HG02571 (cell line): ENCODE measurements around the gene PCP4.
"Not testable (repeated sequence)": the region's sequence is repeated elsewhere in the genome, so short reads cannot be mapped to it uniquely, and the experiment has no call there.

Experiments
- ATAC-seq: cut with Tn5 transposase; IDR thresholded peaks from one replicate; pipeline ENCODE4 v1.9.1; 2021; ENCODE audit warnings: mild to moderate bottlenecking, moderate library complexity; ENCODE audit not compliant: unreplicated experiment

PCP4 gene

DNA sequence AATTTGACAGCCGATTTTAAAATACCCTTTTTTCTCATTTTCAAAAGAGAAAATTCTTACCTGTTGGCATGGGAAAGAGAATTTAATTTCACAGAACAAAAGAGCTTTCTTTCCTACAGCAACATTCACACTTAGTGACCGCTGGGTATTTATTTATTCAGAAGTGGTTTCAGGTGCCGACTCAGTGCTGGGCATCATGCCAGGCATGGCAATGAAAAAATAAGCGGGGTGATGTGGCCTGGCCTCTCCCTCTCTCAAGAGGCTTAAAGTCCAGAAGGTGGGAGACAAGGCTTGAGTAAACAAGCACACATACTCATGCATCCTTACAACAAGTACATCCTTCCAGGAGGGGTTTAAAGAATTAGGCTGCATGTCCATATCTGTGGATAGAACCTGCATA lies 4.1 kb upstream of the PCP4 start:
- ATAC-seq = no peak

GRCh38 chr21:39866093-39866492 lies 1.1 kb upstream of the PCP4 start:
- ATAC-seq = no peak

GRCh38 chr21:39869141-39869818 lies 2.0 kb downstream of the PCP4 start:
- no peak for ATAC-seq

DNA sequence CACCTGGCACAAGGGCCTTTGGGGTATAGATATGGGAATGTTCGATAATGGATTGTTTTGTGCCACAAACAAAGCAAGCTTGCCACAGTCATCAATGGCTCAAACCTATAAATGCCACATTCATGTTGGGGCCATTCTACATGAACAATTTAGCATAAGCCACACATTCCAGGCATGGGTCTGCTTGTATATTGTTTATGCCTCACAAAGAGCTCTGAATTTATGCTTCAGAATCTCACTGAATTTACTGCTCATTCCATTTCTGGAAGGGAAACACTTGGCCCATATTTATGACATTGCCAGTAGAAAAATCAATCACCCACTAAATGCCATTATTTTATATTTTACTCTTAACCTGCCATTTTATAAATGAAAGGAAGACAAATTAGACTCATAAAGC lies 6.4 kb downstream of the PCP4 start:
- no peak for ATAC-seq

- ATAC-seq = no peak
Measured at GRCh38 chr21:39874206-39874605, 7.0 kb downstream of the PCP4 start.

DNA sequence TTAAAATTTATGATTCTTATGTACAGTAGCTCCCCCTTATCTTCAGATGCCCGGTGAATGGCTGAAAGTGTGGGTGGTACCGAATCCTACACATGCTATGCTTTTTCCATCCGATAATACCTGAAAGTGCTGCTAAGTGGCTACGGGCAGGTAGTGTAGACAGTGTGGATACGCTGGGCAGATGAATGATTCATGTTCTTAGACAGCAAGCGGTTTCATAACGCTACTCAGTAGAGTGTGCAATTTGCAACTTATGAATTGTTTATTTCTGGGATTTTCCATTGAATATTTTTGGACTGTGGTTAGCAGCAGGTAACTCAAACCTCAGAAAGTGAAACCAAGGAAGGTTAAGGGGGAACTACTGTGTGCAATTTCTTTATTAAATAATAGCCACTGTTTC lies 7.5 kb downstream of the PCP4 start:
- no peak for ATAC-seq

DNA sequence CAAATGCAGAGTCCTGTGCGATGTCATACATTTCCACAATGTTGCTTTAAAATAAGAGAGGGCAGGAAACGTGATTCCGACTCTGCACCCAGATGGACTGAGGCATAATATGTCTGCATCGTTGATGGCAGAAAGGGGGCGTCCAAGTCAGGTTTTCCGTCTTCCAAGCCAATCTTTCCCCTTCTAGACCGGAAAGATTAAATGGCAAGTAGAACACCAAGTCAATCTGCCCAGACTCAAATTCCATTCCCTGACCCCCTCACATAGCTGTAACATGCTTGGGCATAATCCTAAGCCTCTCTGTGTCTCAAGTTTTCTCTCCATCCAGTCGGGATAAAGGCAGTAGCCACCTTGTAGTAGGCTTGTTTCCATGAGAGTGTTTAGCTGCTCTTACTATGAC lies 14.4 kb downstream of the PCP4 start:
- no peak for ATAC-seq

DNA sequence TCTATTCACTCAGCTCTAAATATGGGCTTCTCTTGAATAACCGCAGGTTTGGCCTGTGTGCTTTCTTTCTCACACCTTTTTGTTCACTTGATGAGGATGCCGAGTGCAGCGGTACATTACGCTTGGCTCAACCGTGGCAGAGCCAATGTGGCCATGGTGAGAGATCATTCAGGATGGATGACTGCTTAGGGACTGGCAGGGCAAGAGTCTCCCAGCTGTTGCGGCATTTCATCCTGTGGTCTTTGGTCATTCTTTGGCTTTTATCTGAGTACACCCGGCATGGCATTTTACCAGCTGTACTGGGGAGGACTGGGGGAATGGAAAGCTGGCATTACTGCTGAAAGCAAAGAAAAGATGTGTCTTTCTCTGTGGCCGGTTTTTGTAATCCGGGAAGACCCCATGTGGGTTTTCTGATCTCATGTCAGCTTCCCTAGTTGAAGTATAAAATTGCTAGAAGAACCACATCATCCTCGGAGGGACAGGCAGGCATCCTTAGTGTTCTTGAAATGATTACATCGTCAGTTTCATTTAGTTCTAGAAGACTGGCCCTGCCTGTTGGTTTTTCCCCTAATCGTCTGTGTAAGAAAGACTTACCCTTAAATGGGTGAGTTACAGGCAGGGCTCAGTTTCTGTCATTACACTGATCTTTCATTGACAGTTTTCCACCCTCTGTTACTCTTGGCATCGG lies 15.1 kb downstream of the PCP4 start:
- ATAC-seq = no peak

DNA sequence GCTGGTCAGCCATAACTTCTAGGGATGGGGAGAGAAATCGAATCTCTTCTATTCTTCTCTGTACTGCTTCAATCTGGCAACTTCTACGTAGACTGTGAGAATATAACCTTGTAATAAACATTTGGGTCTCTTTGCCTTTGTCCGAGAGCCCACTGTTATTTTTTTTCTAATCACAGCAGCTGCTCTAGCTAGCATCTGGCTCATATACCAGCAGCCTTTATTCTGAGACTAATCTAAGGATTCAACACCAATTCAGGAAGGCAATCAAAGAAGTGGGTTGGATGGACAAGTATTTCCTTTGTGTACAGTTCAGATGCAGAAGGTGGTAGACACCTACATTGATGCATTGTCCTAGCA lies 15.6 kb downstream of the PCP4 start:
- no peak for ATAC-seq

DNA sequence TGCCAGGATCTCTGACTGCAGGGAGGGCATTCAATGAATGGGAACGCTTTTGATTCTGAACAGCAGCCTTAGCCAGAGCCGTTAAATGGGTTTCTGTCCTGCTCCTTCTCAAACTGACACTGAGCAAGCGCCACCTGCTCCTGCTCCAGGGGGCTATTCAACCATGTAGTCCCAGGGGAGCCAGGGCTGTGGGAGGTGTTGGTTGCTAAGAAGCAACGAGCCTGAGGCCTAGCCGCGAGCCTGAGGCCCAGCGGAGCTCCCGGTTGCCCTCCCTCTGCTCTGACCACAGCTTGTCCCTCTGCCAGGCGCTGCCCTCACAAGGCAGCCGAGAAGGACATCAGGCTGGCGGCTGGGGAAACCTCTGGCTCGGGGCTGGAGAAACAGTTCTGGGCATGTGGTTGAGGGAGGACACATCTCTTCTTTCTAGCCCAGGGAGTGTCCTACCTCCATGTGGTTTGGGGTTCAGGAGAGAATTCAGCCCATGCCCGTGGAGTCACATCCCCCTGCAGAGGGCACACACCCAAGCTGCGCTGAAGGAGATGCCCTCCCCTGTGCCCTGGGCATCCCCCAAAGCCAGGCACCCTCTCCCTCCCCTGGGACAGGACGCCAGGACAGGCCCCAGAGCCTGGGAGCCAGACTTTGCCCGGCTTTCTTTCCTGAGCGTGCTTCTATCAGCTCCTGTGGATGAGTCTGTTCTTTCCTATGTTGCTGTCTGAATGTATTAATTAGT lies 18.0 kb downstream of the PCP4 start:
- ATAC-seq = no peak

GRCh38 chr21:39888848-39889247 lies 21.6 kb downstream of the PCP4 start:
- no peak for ATAC-seq

DNA sequence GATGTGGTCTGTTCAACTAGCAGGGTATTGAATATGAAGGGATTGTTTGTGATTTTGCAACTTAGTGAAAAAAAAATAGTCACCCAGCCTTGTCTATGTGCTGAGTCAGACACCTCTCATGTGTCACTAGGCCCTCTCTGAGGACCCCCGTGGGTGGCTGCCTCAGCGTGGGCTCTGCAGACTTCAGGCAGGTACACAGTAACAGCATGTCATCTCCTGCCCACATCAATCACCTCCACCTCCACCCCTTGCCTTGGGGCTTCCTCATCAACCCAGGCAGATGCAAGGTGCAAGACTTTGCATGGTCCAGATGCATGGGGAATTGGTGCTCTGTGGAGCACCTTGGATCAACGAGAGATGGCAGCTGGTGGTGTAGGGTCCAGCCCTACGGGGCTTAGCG lies 23.9 kb downstream of the PCP4 start:
- no peak for ATAC-seq

- not testable (repeated sequence) for ATAC-seq
Measured at GRCh38 chr21:39891863-39892262, 24.6 kb downstream of the PCP4 start.

GRCh38 chr21:39900491-39900890 lies 33.3 kb downstream of the PCP4 start:
- ATAC-seq = no peak

DNA sequence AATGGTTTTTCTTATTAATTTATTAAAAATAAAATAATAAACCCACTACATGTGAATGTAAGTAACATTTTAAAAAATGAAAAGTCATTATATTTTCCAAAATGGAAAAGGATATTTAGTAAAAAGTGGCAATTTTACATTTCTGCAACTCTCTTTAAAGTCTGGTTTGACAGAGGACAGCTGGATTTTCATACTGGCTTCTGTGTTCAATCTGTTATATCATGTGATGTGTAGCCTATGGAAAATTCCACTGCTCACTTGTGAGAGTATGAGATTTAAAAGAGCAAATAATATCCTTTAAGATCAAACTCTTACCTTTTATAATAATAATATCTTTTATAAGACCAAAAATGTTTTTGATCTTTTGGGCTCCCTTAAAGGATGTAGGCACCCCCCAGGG lies 33.7 kb downstream of the PCP4 start:
- ATAC-seq = no peak

- no peak for ATAC-seq
Measured at GRCh38 chr21:39902986-39903385, 35.7 kb downstream of the PCP4 start.

DNA sequence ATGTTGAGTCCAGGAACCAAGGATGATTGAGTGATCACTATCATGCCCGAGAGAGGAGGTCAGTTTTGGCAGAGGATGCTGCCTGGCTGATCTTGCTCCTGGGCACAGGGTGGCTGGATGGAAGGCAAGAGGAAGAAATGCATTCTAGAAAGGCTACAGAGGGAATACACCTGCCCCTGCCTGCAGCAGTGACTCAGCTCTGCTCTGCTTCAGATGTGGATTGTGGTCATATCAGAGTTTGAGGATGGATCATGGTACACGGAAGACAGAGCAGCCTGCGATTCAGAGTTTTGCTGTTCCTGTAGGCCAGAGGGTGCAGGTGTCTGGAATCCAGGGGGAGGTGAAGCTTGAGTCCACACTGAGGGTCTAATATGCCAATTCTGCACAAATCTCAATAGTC lies 37.2 kb downstream of the PCP4 start:
- ATAC-seq = no peak

GRCh38 chr21:39908265-39908923 lies 41.2 kb downstream of the PCP4 start:
- no peak for ATAC-seq

DNA sequence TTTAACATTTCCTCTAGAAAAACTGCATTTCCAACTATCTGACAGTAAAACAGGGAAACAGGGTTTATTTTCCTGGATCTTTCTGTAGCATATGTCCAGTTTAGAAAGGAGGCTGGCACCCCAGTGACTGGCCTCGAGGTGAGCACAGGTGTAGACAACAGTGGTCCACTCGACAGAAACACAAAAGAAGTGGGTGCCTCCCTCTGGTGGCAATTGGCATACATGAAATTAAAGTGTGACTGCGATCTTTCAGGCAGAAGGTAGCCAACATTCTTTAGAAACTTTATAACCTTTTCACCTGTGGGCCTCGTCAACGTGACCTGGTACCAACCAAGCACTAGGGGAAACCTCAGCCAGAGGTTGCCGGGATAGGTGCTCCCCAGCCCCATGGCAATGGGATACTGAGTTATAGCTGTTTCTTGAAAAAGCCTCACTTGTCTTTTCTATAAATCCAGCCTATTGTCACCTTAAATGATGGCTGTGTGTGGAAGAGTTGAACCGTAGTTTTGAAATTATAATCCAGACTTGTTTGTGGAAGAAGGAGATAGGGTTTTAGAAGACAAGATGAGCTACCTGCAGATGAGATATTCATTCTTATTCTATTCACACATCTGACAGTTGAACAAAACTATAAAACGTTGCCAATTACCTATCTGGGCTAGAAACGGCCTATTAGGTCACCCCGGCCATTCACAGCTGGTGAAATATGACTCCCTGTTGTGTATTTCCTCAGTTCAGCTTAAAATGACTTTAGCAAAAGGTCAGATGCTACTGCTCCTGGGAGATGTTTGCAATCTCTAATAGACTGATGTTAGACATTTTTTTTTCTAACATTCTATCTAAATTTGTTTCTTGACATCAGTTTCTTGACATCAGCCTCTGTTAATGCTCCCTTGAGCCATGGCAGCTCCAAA lies 44.3 kb downstream of the PCP4 start:
- no peak for ATAC-seq

- no peak for ATAC-seq
Measured at GRCh38 chr21:39913706-39914305, 46.6 kb downstream of the PCP4 start.
